GM12878 (cell line): ENCODE results near the gene AKT1S1. TPM values are rescaled to one million over a fixed set of nuclear protein-coding genes. Genes with fewer than 3 reads are reported as not detected.

Source experiments
- ATAC-seq: fragments of 200-7000 bp; cut with Tn5 transposase; 3 replicates; pipeline ENCODE4 v1.9.1; 2020; ENCODE audit warnings: mild to moderate bottlenecking, moderate library complexity
- BruUV-seq: library from RNA; stranded (reverse); fragments of 400-500 nt; replicated peaks from 2 replicates; lab custom pipeline; 2021; lab: Mats Ljungman, UMichigan
- CTCF ChIA-PET: fragments of 300-600 bp; sonication (Branson Sonifier 250); formaldehyde crosslinking; extraction: SDS; loops from one replicate; lab custom pipeline; 2021; ENCODE audit warnings: inconsistent platforms; lab: Yijun Ruan, JAX
- POLR2A ChIA-PET: fragments of 350-600 bp; formaldehyde crosslinking; extraction: SDS; loops from one replicate; lab custom pipeline; 2021; ENCODE audit warnings: inconsistent platforms; lab: Charles Lee
- RAD21 ChIA-PET: fragments of 300-600 bp; sonication (Branson Sonifier 250); formaldehyde crosslinking; loops from one replicate; lab custom pipeline; 2023; ENCODE audit warnings: antibody characterized with exemption; ENCODE audit not compliant: unreplicated experiment; lab: Charles Lee
- SMC1A ChIA-PET: fragments of 300-600 bp; sonication (Branson Sonifier 250); formaldehyde crosslinking; loops from one replicate; lab custom pipeline; 2023; ENCODE audit not compliant: unreplicated experiment, uncharacterized antibody; lab: Charles Lee
- DNase-seq: peaks from one replicate; pipeline ENCODE4 v3.0.0-alpha.2; 2011; ENCODE audit warnings: low read depth, low spot score
- FAIRE-seq: peaks from 3 replicates; lab custom pipeline; 2011; peaks lifted over from hg19 to GRCh38; lab: Jason Lieb, UNC
- H2AFZ ChIP-seq: 2 replicates; pipeline ENCODE4 v1.6.0; 2011; ENCODE audit warnings: low read depth, low read length, control low read depth; ENCODE audit not compliant: control insufficient read depth
- H3K27ac ChIP-seq: 2 replicates; pipeline ENCODE4 v1.5.1; 2011; ENCODE audit warnings: control low read depth; ENCODE audit not compliant: control insufficient read depth, insufficient read depth
- H3K27me3 ChIP-seq, 2 experiments: replicated peaks in 1 of 2; 2 replicates each; pipeline versions ENCODE4 v1.6.0 to v1.6.1; 2011; ENCODE audit warnings: low read length in 1 of 2; ENCODE audit not compliant: control insufficient read depth in 2 of 2, insufficient read depth in 2 of 2
- H3K36me3 ChIP-seq, 2 experiments: 2 replicates each; pipeline ENCODE4 v1.5.1; 2011; ENCODE audit warnings: low read length in 1 of 2; ENCODE audit not compliant: control insufficient read depth in 2 of 2, insufficient read depth in 2 of 2
- H3K4me1 ChIP-seq: 2 replicates; pipeline ENCODE4 v1.6.1; 2011; ENCODE audit warnings: mild to moderate bottlenecking, low read length, moderate library complexity, mixed read lengths; ENCODE audit not compliant: control insufficient read depth, insufficient read depth
- H3K4me2 ChIP-seq: 2 replicates; pipeline ENCODE4 v1.6.0; 2011; ENCODE audit warnings: control low read depth; ENCODE audit not compliant: control insufficient read depth, insufficient read depth
- H3K4me3 ChIP-seq: fragments of 200-600 bp; sonication (generic); 2 replicates; pipeline ENCODE4 v1.5.1; 2016
- H3K79me2 ChIP-seq: 2 replicates; pipeline ENCODE4 v1.6.0; 2011; ENCODE audit warnings: low read length; ENCODE audit not compliant: control insufficient read depth, insufficient read depth
- H3K9ac ChIP-seq: 2 replicates; pipeline ENCODE4 v1.8.0; 2011; ENCODE audit warnings: low read length, control low read depth, mixed read lengths; ENCODE audit not compliant: control insufficient read depth, insufficient read depth
- H3K9me3 ChIP-seq: replicated peaks from 3 replicates; pipeline ENCODE4 v1.5.1; 2011; ENCODE audit warnings: mild to moderate bottlenecking, low read length; ENCODE audit not compliant: control insufficient read depth, insufficient read depth
- H4K20me1 ChIP-seq: 2 replicates; pipeline ENCODE4 v1.6.0; 2011; ENCODE audit not compliant: control insufficient read depth, insufficient read depth
- BACH1 ChIP-seq: fragments of 450-650 bp; IDR thresholded peaks from 2 replicates; pipeline ENCODE4 v1.6.1; 2017; ENCODE audit warnings: mild to moderate bottlenecking, borderline replicate concordance
- CREB1 ChIP-seq: IDR thresholded peaks from 2 replicates; pipeline ENCODE4 v1.6.1; 2012; ENCODE audit warnings: low read depth, mild to moderate bottlenecking, inconsistent platforms
- FOXK2 ChIP-seq: fragments of 450-650 bp; IDR thresholded peaks from 2 replicates; pipeline ENCODE4 v1.6.1; 2017; ENCODE audit warnings: mild to moderate bottlenecking, moderate library complexity
- IRF4 ChIP-seq: IDR thresholded peaks from 2 replicates; pipeline ENCODE4 v1.6.1; 2011; ENCODE audit warnings: low read depth, low read length
- POU2F2 ChIP-seq: IDR thresholded peaks from 3 replicates; pipeline ENCODE4 v1.6.1; 2011; ENCODE audit warnings: low read depth, mild to moderate bottlenecking, low read length, borderline replicate concordance
- RFX5 ChIP-seq: IDR thresholded peaks from 2 replicates; pipeline ENCODE4 v1.6.1; 2011; ENCODE audit warnings: low read depth, low read length, improper control_type of control experiment
- SREBF1 ChIP-seq: IDR thresholded peaks from 2 replicates; pipeline ENCODE4 v1.6.1; 2012; ENCODE audit warnings: mild to moderate bottlenecking, low read length
- SRF ChIP-seq, 2 experiments: IDR thresholded peaks; 2 replicates each; pipeline ENCODE4 v1.6.1; 2011; ENCODE audit warnings: low read depth in 2 of 2, low read length in 2 of 2, mild to moderate bottlenecking in 1 of 2, moderate library complexity in 1 of 2
- TARDBP ChIP-seq: IDR thresholded peaks from 2 replicates; pipeline ENCODE4 v1.6.1; 2016; ENCODE audit warnings: borderline replicate concordance
- ZNF384 ChIP-seq: IDR thresholded peaks from 2 replicates; pipeline ENCODE4 v1.6.1; 2012; ENCODE audit warnings: low read depth, mild to moderate bottlenecking, low read length, improper control_type of control experiment, borderline replicate concordance
- WGBS: methylation state at CpG from one replicate; pipeline ENCODE4 v1.1.6; 2016; ENCODE audit warnings: low lambda C conversion rate; ENCODE audit not compliant: insufficient replicate concordance, insufficient coverage; ENCODE audit errors: missing lambda C conversion rate; 5-methylcytosine and 5-hydroxymethylcytosine counted together
- in situ Hi-C: fragments of 300-500 bp; cut with MboI; formaldehyde crosslinking; loops from 9 replicates; pipeline ENCODE4 v1.14.3; 2018; ENCODE audit warnings: mixed read lengths
- intact Hi-C: fragments of 100-400 bp; cut with micrococcal nuclease; formaldehyde crosslinking; loops from one replicate; pipeline ENCODE4 v1.14.2; 2022; ENCODE audit not compliant: unreplicated experiment
- polyA plus RNA-seq, 11 experiments: library from polyadenylated mRNA; depleted of rRNA in 4 of 11; unstranded in 6 of 11; stranded (reverse) in 5 of 11; fragments of >200 nt; fragmentation: Nextera tagmentation in 4 of 11; fragmentation: Illumina TruSeq in 1 of 11; extraction: Ambion mirVana in 4 of 11; extraction: Trizol in 1 of 11; gene quantifications; 1 replicate in 1 of 11; 2 replicates in 10 of 11; pipeline versions ENCODE4 v1.2.1 to v1.2.3, GENCODE V29; 2011 to 2016; ENCODE audit warnings: inconsistent platforms in 2 of 11, missing spikeins in 2 of 11, low read depth in 1 of 11
- total RNA-seq, 4 experiments: library from RNA; depleted of rRNA in 3 of 4; stranded (reverse); fragments of >200 nt in 3 of 4; fragmentation: Illumina TruSeq in 1 of 4; extraction: Trizol in 1 of 4; gene quantifications; 2 replicates each; pipeline versions ENCODE4 v1.2.1 to v1.2.3, GENCODE V29; 2013 to 2021
- TF ChIP-seq, protein P1 (sequence below): fragments of 450-650 bp; IDR thresholded peaks from 2 replicates; pipeline ENCODE4 v1.6.1; 2017; ENCODE audit warnings: mild to moderate bottlenecking, low read depth, inconsistent platforms; ENCODE audit not compliant: poor library complexity, severe bottlenecking

AKT1S1 gene
- total and polyA plus RNA-seq, 10 of the 15 experiments (the other 5 are each of a cell fraction or from before 2014, with no cell fraction given), result 0.43 to 23.0 (median 12.3) TPM

DNA sequence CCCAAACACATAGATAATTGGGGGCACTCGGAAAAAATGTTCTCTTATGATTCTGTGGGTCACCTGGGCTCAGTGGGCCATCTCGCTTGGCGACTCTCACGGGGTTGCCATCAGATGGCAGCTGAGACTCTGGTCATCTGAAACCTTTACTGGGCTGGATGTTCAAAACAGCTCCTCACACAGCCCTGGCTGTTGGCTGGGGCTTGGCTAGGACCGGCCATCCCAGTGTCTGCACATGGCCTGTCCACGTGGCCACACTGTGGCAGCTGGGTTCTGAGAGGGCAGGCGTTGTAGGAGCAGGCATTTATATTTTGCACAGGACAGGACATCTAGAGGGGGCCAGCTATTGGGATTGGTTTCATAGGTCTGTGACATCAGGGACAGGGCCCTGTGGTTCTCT lies 43.6 kb downstream of the AKT1S1 start:
- no peak for ATAC-seq
- ChIA-PET CTCF (no interaction called here), SMC1A (no interaction called here), RAD21 (no interaction called here), POLR2A (interaction anchor here (0.5 kb wide), 1 partner anchor 118 kb away, joined by 3 read pairs; no protein-coding TSS in a partner anchor)
- in situ Hi-C loops (no loop called here), intact Hi-C loops (no loop called here)
- no peak for TF ChIP-seq CREB1
- no peak for TF ChIP-seq POU2F2
- no peak overlapping the region for H3K9ac ChIP-seq
- 86% methylated on average over 7 of the region's 7 CpGs for WGBS
- peaks cover 17 to 33% of the 10 kb centered on the region in 2 experiments for H3K36me3 ChIP-seq
- no peaks in the 10 kb centered on the region for H3K27me3 ChIP-seq
- no peak for DNase-seq
- no TSS peak for BruUV-seq
- H3K79me2 ChIP-seq, result no peaks in the 10 kb centered on the region
- H2AFZ ChIP-seq, result no peak overlapping the region
- H3K27ac ChIP-seq, result no peak overlapping the region
- H3K4me3 ChIP-seq, result no peak overlapping the region
- no peak for FAIRE-seq
- no peaks in the 10 kb centered on the region for H3K4me1 ChIP-seq
- no peaks in the 10 kb centered on the region for H4K20me1 ChIP-seq
- H3K9me3 ChIP-seq, result no peaks in the 10 kb centered on the region
- H3K4me2 ChIP-seq, result no peak overlapping the region

DNA sequence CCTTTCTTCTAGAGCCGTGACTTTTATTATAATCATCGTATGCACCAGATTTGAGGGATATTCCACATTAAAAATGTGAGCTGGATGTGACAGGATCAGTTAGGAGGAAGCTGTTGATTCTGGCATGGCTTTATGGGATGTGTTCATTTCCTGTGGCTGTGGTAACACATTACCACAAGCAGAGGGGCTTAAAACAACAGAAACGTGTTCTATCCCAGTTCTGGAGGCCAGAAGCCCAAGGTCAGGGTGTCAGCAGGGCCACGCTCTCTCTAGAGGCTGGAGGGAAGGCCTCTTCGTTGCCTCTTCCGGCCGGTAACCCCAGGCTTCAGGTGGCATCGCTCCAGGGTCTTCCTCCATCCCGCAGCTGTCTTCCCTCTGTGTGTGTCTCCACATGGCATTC lies 44.6 kb downstream of the AKT1S1 start:
- WGBS, result 84% methylated on average over 9 of the region's 9 CpGs
- Histone ChIP-seq H3K4me2 (no peak overlapping the region), H3K27me3 (no peaks in the 10 kb centered on the region), H3K9ac (no peak overlapping the region), H3K4me3 (no peak overlapping the region), H3K36me3 (peaks cover 17 to 36% of the 10 kb centered on the region in 2 experiments), H2AFZ (no peak overlapping the region), H3K4me1 (no peaks in the 10 kb centered on the region)
- intact Hi-C loops, result no loop called here
- DNase-seq (no peak), FAIRE-seq (no peak)
- RAD21 ChIA-PET, result no interaction called here
- no peak for TF ChIP-seq TARDBP
- TF ChIP-seq SRF (IDR thresholded peaks at IDR 0.05; ENCODE audit: low read depth in 2 of 2, low read length in 2 of 2), result no peak
- TF ChIP-seq BACH1, result no peak
- TF ChIP-seq, protein P1, sequence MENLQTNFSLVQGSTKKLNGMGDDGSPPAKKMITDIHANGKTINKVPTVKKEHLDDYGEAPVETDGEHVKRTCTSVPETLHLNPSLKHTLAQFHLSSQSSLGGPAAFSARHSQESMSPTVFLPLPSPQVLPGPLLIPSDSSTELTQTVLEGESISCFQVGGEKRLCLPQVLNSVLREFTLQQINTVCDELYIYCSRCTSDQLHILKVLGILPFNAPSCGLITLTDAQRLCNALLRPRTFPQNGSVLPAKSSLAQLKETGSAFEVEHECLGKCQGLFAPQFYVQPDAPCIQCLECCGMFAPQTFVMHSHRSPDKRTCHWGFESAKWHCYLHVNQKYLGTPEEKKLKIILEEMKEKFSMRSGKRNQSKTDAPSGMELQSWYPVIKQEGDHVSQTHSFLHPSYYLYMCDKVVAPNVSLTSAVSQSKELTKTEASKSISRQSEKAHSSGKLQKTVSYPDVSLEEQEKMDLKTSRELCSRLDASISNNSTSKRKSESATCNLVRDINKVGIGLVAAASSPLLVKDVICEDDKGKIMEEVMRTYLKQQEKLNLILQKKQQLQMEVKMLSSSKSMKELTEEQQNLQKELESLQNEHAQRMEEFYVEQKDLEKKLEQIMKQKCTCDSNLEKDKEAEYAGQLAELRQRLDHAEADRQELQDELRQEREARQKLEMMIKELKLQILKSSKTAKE, result no peak
- TF ChIP-seq FOXK2, result no peak
- no peak for TF ChIP-seq RFX5
- no peak for TF ChIP-seq ZNF384
- TF ChIP-seq IRF4, result no peak
- no peak for TF ChIP-seq SREBF1
- TF ChIP-seq, all 136 proteins: peak for 0
- BruUV-seq, result no TSS peak
- SMC1A ChIA-PET, result no interaction called here
- POLR2A ChIA-PET, result no interaction called here
- no peaks in the 10 kb centered on the region for H3K9me3 ChIP-seq
- no peaks in the 10 kb centered on the region for H4K20me1 ChIP-seq
- no peaks in the 10 kb centered on the region for H3K79me2 ChIP-seq
- CTCF ChIA-PET, result no interaction called here
- ATAC-seq, result no peak
- in situ Hi-C loops, result no loop called here
- no peak overlapping the region for H3K27ac ChIP-seq
